Measurements from ENCODE around the gene ATP5PB. TPM values are rescaled to one million over a fixed set of nuclear protein-coding genes. Genes with fewer than 3 reads are reported as not detected.

ATP5PB gene
- total and polyA plus RNA-seq, 8 donors = 180 to 319 (median 271) TPM

DNA sequence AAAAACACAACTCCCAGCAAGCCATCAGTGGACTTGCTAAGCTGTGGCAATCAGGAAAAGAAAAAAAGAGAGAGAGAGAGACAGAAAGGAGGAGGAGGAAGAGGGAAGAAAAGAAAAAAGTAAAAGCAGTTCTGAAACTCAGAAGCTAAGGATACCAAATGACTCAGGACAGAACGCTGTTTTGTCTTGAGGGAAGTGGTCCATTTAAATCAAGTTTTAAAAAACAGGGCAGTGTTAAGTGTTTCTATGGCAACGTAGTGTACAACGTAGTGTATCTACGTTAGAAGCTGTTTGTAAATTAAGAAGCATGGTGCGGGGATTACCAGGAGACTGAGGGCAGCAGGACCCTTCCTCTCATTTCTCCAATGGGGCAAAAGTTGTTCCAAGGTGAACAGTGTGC is 48.3 kb downstream of the ATP5PB start:
- no peaks in the 10 kb centered on the region for H3K36me3 ChIP-seq
- H3K27ac ChIP-seq = peak overlapping the region in 1 of 2 donors; percentile 48
- no peak for TF ChIP-seq CTCF (IDR thresholded peaks at IDR 0.05)
- ATAC-seq = no peak
- H3K4me1 ChIP-seq = peaks cover 0 to 16% of the 10 kb centered on the region in 2 donors
- no peak for DNase-seq
- H3K27me3 ChIP-seq = no peaks in the 10 kb centered on the region
- no peak overlapping the region for H3K4me3 ChIP-seq
- intact Hi-C loops (cut with DNase I) = no loop called here
- H3K9me3 ChIP-seq = no peaks in the 10 kb centered on the region

DNA sequence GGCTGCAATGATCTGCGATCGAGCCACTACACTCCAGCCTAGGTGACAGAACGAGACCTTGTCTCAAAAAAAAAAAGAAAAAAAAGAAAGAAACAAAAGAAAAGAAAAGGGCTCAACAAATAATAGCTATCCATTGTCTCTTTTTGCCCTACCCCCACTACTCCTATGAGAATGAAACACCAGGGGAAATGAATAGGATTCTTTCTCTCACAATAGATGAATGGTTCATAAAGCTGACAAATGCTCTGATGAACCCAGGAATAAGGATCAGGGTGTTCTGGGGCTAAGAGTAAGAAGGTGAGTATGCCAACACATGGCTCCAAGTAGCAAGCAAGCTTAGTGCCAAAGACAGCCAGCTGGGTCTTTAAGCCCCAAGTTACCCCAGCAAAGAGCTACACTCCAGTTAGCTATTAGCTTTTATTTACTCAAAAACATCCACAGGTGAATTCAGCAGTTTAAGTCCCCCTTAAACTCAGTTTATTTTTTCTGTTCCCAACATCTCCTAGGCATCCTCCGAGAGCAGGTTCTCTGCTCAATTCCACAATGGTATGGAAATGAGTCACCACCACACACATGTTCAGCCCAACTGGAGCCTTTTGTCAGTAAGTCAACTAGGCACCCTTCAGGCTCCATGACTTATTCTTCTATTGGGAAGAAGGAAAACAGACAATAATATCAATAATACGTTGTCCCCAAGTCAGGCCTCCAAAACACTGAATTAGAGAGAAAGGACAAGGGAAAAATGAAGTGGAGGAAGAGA is 49.9 kb downstream of the ATP5PB start:
- ATAC-seq (no peak), DNase-seq (no peak)
- no peak for TF ChIP-seq CTCF (IDR thresholded peaks at IDR 0.05)
- no peaks in the 10 kb centered on the region for H3K36me3 ChIP-seq
- no peak overlapping the region for H3K4me3 ChIP-seq
- H3K4me1 ChIP-seq = peaks cover 0 to 33% of the 10 kb centered on the region in 2 donors
- H3K27me3 ChIP-seq = no peaks in the 10 kb centered on the region
- no peak overlapping the region for H3K27ac ChIP-seq
- no peaks in the 10 kb centered on the region for H3K9me3 ChIP-seq
- intact Hi-C loops (cut with DNase I) = no loop called here

GRCh38 chr1:111501645-111502044 is 52.4 kb downstream of the ATP5PB start:
- intact Hi-C loops (cut with DNase I) = loop anchor here in 1 of 2 donors (10.0 kb wide), 2 partner anchors 143 to 253 kb away; partner anchors contain the start of gene DDX20
- Histone ChIP-seq H3K27me3 (no peaks in the 10 kb centered on the region), H3K36me3 (no peaks in the 10 kb centered on the region), H3K4me1 (peaks cover 3 to 57% of the 10 kb centered on the region in 2 donors), H3K4me3 (peak overlapping the region in 1 of 2 donors; percentile 6), H3K27ac (no peak overlapping the region), H3K9me3 (no peaks in the 10 kb centered on the region)
- TF ChIP-seq CTCF (IDR thresholded peaks at IDR 0.05) = no peak
- ATAC-seq (no peak), DNase-seq (no peak)

DNA sequence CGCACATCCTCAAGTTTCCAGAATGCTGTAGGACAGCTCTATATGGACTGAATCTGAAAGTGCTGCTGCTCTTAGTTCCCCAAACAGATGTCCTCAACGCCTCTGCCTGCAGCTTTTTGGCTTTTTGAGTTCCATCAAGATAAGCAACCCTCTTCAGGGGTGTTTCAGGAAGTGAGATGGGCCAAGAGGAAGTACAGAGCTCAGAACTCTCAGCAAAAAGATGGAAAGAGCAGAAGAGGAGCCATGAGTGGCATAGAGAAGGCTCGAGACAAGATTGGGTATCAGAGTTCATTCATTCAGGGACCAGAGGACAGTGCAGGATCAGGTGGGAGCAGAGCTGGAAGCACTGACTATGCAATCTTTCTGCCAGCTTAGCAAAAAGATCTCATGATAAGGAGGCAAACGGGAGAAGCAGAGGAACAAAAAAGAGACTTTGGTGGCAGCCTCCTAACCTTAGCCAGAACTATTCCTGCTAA is 54.4 kb downstream of the ATP5PB start, which contains the start of the genes ADORA3 and TMIGD3:
ADORA3 (minus strand) TSS at position 49 of the 476 bp plus-strand sequence. CDS start 279 bp downstream, outside the sequence.
TMIGD3 (minus strand) TSS at position 49 of the 476 bp plus-strand sequence. CDS start 279 bp downstream, outside the sequence.
- ATAC-seq = no peak
- Histone ChIP-seq H3K36me3 (no peaks in the 10 kb centered on the region), H3K27ac (peak within 1 kb of the TSS; percentile 26 to 99), H3K9me3 (no peaks in the 10 kb centered on the region), H3K4me3 (peak within 1 kb of the TSS in 1 of 2 donors; percentile 11), H3K4me1 (peaks cover 19 to 67% of the 10 kb centered on the region in 2 donors), H3K27me3 (no peaks in the 10 kb centered on the region)
- intact Hi-C loops (cut with DNase I) = loop anchor here in 1 of 2 donors (10.0 kb wide), 2 partner anchors 141 to 251 kb away; partner anchors contain the start of gene DDX20
- TF ChIP-seq CTCF (IDR thresholded peaks at IDR 0.05) = no peak
- no peak for DNase-seq

DNA sequence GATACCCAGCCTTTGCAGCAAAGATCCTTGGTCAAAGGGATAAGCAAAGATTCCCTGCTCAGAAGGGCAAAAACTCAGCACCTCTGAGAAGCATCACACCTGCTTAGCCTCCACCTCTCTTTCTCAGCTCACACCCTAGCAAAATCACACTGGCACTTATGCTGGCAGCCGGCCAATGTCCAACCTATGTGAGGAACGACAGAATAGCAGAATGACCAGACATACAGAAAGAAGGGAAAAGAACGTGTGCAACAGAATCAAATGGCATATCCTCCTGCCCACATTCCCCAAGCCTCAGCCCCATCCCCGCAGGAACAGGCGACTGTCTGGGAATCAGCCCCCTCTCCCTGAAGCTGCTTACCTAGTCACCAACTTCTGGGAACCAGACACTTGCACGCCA is 54.8 kb downstream of the ATP5PB start:
- Histone ChIP-seq H3K4me3 (no peak overlapping the region), H3K4me1 (peaks cover 24 to 69% of the 10 kb centered on the region in 2 donors), H3K36me3 (no peaks in the 10 kb centered on the region), H3K9me3 (no peaks in the 10 kb centered on the region), H3K27me3 (no peaks in the 10 kb centered on the region), H3K27ac (peak overlapping the region; percentile 26 to 99)
- DNase-seq = peak in 1 of 4 donors; percentile 42
- ATAC-seq = no peak
- intact Hi-C loops (cut with DNase I) = loop anchor here in 1 of 2 donors (10.0 kb wide), 2 partner anchors 141 to 251 kb away; partner anchors contain the start of gene DDX20
- no peak for TF ChIP-seq CTCF (IDR thresholded peaks at IDR 0.05)

Measured in left lung (tissue), 10 donors.